NB4 (cell line): Measurements from ENCODE around the gene AMZ1.
A peak's percentile ranks its signal among the peaks of the same experiment; 100 is the strongest.
"Not testable (repeated sequence)": the region's sequence is repeated elsewhere in the genome, so short reads cannot be mapped to it uniquely, and the experiment has no call there.

ENCODE experiments used
- DNase-seq: peaks from one replicate; pipeline ENCODE4 v3.0.0; 2010; ENCODE audit warnings: low read depth
- H3K4me3 ChIP-seq: one replicate; pipeline ENCODE4 v1.5.1; 2011; ENCODE audit warnings: mild to moderate bottlenecking, low read depth, low read length, moderate library complexity
- MYC ChIP-seq: IDR thresholded peaks from 2 replicates; pipeline ENCODE4 v1.6.1; 2011; ENCODE audit warnings: low read depth, low read length
- POLR2A ChIP-seq: IDR thresholded peaks from 2 replicates; pipeline ENCODE4 v1.6.1; 2011; ENCODE audit warnings: mild to moderate bottlenecking; ENCODE audit not compliant: insufficient read length; ENCODE audit errors: extremely low read depth
- TF ChIP-seq, protein P1 (sequence below): IDR thresholded peaks from one replicate; pipeline ENCODE4 v1.5.1; 2012; ENCODE audit warnings: low read depth, low read length
- TF ChIP-seq, protein P2 (sequence below): IDR thresholded peaks from 2 replicates; pipeline ENCODE4 v1.6.1; 2011; ENCODE audit warnings: low read depth, low read length

AMZ1 gene

DNA sequence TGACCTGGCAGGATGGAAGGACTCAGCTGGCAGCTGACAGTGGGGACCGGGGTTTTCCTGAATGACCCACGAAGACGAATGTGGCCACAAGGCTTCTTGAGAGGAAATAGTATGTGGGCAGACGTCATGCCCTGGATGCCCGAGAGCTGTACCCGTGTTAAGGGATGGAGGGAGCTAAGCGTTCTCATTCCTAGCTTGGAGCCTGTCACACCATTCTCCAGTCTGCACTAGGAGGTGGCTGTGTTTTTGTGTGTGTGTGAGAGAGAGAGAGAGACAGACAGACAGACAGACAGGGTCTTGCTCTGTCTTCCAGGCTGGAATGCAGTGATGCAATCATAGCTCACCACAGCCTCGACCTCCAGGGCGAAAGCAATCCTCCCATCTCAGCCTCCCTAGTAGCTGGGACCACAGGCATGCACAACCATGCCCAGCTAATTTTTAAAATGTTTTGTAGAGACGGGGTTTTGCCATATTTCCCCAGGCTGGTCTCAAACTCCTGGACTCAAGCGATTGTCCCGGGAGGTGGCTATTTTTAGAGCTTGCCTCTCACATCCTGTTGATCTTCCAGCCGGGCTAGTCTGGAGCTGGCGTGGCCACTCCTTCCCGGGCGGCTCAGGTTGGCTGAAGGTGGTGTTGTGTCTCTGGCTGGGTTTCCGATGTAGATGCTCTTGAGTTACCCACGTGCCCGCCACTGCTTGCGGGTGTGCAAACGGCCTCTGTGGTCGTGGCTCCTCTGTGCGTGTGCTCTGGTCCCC is 2.1 kb downstream of the AMZ1 start:
- H3K4me3 ChIP-seq: no peak overlapping the region
- DNase-seq: peak; percentile 54
- TF ChIP-seq, protein P1, sequence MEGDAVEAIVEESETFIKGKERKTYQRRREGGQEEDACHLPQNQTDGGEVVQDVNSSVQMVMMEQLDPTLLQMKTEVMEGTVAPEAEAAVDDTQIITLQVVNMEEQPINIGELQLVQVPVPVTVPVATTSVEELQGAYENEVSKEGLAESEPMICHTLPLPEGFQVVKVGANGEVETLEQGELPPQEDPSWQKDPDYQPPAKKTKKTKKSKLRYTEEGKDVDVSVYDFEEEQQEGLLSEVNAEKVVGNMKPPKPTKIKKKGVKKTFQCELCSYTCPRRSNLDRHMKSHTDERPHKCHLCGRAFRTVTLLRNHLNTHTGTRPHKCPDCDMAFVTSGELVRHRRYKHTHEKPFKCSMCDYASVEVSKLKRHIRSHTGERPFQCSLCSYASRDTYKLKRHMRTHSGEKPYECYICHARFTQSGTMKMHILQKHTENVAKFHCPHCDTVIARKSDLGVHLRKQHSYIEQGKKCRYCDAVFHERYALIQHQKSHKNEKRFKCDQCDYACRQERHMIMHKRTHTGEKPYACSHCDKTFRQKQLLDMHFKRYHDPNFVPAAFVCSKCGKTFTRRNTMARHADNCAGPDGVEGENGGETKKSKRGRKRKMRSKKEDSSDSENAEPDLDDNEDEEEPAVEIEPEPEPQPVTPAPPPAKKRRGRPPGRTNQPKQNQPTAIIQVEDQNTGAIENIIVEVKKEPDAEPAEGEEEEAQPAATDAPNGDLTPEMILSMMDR: no peak
- TF ChIP-seq, protein P2, sequence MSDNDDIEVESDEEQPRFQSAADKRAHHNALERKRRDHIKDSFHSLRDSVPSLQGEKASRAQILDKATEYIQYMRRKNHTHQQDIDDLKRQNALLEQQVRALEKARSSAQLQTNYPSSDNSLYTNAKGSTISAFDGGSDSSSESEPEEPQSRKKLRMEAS: no peak
- TF ChIP-seq POLR2A: no peak
- TF ChIP-seq MYC: no peak

DNA sequence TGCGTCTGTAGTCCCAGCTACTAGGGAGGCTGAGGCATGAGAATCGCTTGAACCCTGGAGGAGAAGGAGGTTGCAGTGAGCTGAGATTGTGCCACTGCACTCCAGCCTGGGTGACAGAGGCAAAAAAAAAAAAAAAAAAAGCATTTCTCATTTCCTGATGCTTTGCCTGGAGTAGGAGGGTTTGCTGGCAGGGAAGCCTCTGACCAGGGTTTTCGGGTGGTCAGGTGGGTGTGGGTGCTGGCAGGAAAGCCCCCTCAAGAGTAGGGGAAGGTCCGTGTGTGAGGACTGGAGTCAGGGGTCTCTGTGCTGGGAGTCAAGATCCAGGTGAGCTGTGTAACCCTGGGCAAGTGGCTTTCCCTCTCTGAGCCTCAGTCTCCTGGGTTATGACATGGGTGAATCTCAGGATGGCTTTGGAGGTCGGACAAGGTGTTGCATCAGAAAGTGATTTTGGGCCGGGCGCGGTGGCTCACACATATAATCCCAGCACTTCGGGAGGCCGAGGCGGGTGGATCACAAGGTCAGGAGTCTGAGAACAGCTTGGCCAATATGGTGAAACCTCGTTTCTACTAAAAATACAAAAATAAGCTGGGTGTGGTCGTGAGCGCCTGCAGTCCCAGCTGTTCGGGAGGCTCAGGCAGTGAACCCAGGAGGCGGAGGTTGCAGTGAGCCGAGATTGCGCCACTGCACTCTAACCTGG is 3.2 kb downstream of the AMZ1 start:
- no peak overlapping the region for H3K4me3 ChIP-seq
- DNase-seq: no peak
- TF ChIP-seq, protein P1: no peak
- TF ChIP-seq, protein P2: no peak
- TF ChIP-seq POLR2A (no peak), MYC (no peak)

DNA sequence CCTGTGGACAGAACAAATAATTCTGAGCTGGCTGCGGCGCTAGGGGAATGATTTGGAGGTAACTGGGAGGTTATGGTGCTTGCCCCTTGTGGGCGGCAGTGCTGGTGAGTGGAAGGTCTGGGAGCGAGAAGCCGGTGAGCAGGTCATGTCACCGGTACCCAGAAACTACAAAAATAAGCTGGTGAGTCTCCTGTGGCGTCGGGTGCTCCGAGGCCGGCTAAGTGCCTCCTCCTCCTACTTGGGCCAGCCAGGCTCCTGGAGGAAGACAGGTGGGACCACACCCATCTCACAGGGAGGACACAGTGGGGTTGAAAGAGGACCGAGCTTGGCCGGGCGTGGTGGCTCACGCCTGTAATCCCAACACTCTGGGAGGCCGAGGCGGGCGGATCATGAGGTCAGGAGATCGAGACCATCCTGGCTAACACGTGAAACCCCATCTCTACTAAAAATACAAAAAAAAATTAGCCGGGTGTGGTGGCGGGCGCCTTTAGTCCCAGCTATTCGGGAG is 4.0 kb downstream of the AMZ1 start:
- not testable (repeated sequence) for H3K4me3 ChIP-seq

DNA sequence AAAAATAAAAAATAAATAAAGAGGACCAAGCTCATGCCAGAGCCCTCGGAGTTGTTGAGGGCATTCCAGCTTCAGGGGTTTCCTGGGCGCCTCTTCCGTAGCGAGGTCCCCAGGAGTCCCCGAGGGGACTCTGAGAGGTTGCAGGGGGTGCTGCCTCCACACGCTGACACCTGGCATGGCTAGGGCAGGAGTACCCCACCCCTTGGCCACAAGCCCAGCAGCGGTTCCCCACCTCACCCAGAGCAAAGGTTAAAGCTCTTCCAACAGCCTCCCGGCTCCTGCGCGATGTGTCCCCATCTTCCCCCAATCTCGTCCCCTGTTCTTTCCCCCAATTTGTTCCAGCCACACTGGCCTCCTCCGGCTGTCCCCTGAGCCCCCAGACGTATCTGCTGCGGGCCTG is 4.5 kb downstream of the AMZ1 start:
- no peak for TF ChIP-seq MYC
- no peak for TF ChIP-seq POLR2A
- TF ChIP-seq, protein P2: no peak
- TF ChIP-seq, protein P1: no peak
- DNase-seq: no peak
- H3K4me3 ChIP-seq: no peak overlapping the region

More for the DNA sequence above, 4.0 kb downstream of the AMZ1 start:
- not testable (repeated sequence) for DNase-seq

DNA sequence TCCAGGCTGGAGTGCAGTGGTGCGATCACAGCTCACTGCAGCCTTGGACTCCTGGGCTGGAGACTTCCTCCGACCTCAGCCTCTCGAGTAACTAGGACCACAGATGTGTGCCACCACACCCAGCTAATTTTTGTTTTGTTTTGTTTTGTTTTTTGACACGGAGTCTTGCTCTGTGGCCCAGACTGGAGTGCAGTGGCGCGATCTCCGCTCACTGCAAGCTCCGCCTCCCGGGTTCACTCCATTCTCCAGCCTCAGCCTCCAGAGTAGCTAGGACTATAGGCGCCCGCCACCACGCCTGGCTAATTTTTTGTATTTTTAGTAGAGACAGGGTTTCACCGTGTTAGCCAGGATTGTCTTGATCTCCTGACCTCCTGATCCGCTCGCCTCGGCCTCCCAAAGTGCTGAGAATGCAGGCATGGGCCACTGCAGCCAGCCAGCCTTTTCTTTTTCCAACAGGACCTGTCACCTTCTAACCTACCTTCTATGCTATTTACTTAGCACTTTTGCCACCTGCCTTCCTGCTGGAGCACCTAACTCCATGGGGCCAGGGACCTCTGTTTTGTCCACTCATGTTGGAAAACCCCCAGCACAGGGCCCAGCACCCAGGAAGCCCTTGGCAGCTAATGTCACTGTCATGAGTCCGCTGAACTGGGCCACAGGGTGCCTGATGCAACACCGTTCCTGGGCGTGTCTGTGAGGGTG is 5.6 kb downstream of the AMZ1 start:
- not testable (repeated sequence) for DNase-seq, H3K4me3 ChIP-seq

DNA sequence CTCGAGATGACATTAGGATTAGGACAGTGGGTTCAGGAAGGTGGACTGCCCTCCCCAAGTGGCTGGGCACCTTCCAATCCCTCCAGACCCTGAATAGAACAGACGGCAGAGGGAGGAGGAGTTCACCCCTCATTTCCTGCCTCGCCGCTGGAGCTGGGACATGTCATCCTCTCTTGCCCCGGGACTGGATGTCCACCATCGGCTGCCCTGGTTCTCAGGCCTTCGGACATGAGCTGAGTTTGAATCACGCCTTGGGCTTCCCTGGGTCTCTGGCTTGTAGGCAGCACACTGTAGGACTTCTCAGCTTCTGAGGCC is 6.1 kb downstream of the AMZ1 start:
- not testable (repeated sequence) for H3K4me3 ChIP-seq, DNase-seq

DNA sequence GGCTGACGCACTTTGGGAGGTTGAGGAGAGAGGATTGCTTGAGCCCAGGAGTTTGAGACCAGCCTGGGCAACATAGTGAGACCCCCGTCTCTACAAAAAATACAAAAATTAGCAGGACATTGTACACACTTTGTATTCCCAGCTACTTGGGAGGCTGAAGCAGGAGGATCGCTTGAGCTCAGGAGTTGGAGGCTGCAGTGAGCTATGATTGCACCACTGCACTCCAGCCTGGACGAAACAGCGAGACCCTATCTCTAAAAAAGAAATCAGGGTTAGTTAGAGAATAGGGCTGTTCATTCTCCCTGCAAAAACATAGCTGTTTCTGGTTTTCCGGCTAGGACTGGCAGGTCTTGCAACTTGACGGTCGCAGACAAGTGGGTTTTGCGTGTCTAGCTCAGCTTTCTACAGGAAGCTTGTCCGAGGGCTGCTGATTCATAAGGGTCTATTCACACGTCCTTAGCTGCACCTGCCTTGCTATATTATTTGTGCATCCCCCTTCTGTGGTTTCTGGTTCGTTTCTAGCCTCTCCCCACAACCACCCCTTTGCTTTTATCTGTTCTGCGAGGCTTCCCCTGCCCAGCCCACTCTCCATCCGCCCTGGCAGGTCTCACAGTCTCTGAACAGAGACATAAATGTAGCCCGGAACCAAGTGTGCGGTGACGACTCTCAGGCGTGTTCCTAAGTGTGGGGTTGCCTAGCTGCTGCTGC is 10.7 kb downstream of the AMZ1 start:
- DNase-seq: peak; percentile 98
- TF ChIP-seq, protein P2: peak; percentile 70
- TF ChIP-seq, protein P1: no peak
- TF ChIP-seq POLR2A: no peak
- TF ChIP-seq MYC: no peak; the same call in 1 of the 2 replicates
- no peak overlapping the region for H3K4me3 ChIP-seq
